ENCODE measurements around the gene SLC7A4. TPM values are rescaled to one million over a fixed set of nuclear protein-coding genes. Genes with fewer than 3 reads are reported as not detected.
A peak's percentile ranks its signal among the peaks of the same experiment; 100 is the strongest.

The SLC7A4 gene
- total RNA-seq, 1 experiment from 2014 or later = not detected

GRCh38 chr22:21014726-21015465 lies 17.5 kb downstream of the SLC7A4 start, which contains the start of gene P2RX6:
Gene P2RX6 (plus strand): TSS chr22:21015165. CDS start chr22:21015175, 10 bp downstream.
- Histone ChIP-seq H3K27ac (ENCODE audit: low read depth, low read length) (peak within 1 kb of the TSS; percentile 46; the same call in 1 of the 2 replicates), H3K36me3 (ENCODE audit: control insufficient read depth in 1 of 2, insufficient read depth in 2 of 2, low read length in 2 of 2) (no peaks in the 10 kb centered on the region), H3K4me1 (ENCODE audit: control insufficient read depth in 1 of 2, insufficient read depth in 2 of 2, low read length in 2 of 2) (peaks cover 15 to 20% of the 10 kb centered on the region in 2 experiments), H2AFZ (ENCODE audit: low read depth, low read length, poor library complexity, severe bottlenecking) (peak within 1 kb of the TSS; percentile 31), H3K9ac (ENCODE audit: low read length) (peak within 1 kb of the TSS; percentile 42), H3K9me2 (ENCODE audit: insufficient read depth) (no peaks in the 10 kb centered on the region), H3K4me3 (replicated peaks in 1 of 2; ENCODE audit: low read depth in 1 of 2, low read length in 2 of 2) (peak within 1 kb of the TSS; percentile 38 to 54), H3K79me2 (ENCODE audit: insufficient read depth, low read length) (no peaks in the 10 kb centered on the region), H3K9me3 (ENCODE audit: control insufficient read depth in 1 of 2, insufficient read depth in 1 of 2, low read depth in 1 of 2, low read length in 2 of 2) (no peaks in the 10 kb centered on the region), H3K27me3 (ENCODE audit: insufficient read depth, low read length) (no peaks in the 10 kb centered on the region), H3K4me2 (ENCODE audit: low read length) (peak within 1 kb of the TSS; percentile 82), H4K20me1 (ENCODE audit: insufficient read depth) (no peaks in the 10 kb centered on the region)
- no TSS peak for BruUV-seq (replicated peaks)
- ChIA-PET RAD21 (ENCODE audit: low non-redundant PET in 1 of 2, low total read pairs in 2 of 2, uncharacterized antibody in 2 of 2, unreplicated experiment in 2 of 2) (no interaction called here), CTCF (no interaction called here), POLR2A (interaction anchor here (1.2 kb wide), 1 partner anchor 13 kb away, joined by 3 read pairs; the partner anchor contains the start of gene THAP7)
- intact Hi-C loops (cut with micrococcal nuclease) = no loop called here
- no peak for TF ChIP-seq CEBPB (IDR thresholded peaks at IDR 0.05; ENCODE audit: low read depth)
- TF ChIP-seq POLR2A (IDR thresholded peaks at IDR 0.05; ENCODE audit: borderline replicate concordance, extremely low read depth, insufficient read depth, insufficient read length) = no peak
- TF ChIP-seq FOSL1 (IDR thresholded peaks at IDR 0.05; ENCODE audit: low read depth) = no peak
- no peak for TF ChIP-seq CTCF (IDR thresholded peaks at IDR 0.05 in 2 of 3, conservative IDR thresholded peaks at IDR 0.05 in 1 of 3; ENCODE audit: borderline replicate concordance in 1 of 3, insufficient read depth in 1 of 3, low read depth in 2 of 3, low read length in 2 of 3)
- TF ChIP-seq SRF (IDR thresholded peaks at IDR 0.05; ENCODE audit: low read depth) = no peak
- TF ChIP-seq RAD21 (IDR thresholded peaks at IDR 0.05; ENCODE audit: low read depth) = no peak
- TF ChIP-seq EZH2 (IDR thresholded peaks at IDR 0.05) = no peak
- TF ChIP-seq SIN3A (IDR thresholded peaks at IDR 0.05; ENCODE audit: low read depth) = no peak
- TF ChIP-seq SP1 (IDR thresholded peaks at IDR 0.05; ENCODE audit: low read depth) = no peak
- TF ChIP-seq YY1 (IDR thresholded peaks at IDR 0.05; ENCODE audit: extremely low read depth, insufficient replicate concordance, low read depth, low read length) = no peak
- no peak for TF ChIP-seq JUND (IDR thresholded peaks at IDR 0.05)
- no peak for TF ChIP-seq ZBTB33 (IDR thresholded peaks at IDR 0.05; ENCODE audit: extremely low read depth, insufficient replicate concordance, low read length)
- no peak for TF ChIP-seq MAX (IDR thresholded peaks at IDR 0.05)
- no peak for TF ChIP-seq ATF3 (IDR thresholded peaks at IDR 0.05)
- no peak for TF ChIP-seq ZNF274 (IDR thresholded peaks at IDR 0.05; ENCODE audit: low read depth, low read length)
- TF ChIP-seq ELF1 (IDR thresholded peaks at IDR 0.05; ENCODE audit: borderline replicate concordance, low read depth) = no peak
- no peak for TF ChIP-seq POLR2AphosphoS5 (IDR thresholded peaks at IDR 0.05; ENCODE audit: low read depth, low read length)
- TF ChIP-seq EGR1 (IDR thresholded peaks at IDR 0.05; ENCODE audit: low read depth) = no peak
- no peak for TF ChIP-seq TCF7L2 (IDR thresholded peaks at IDR 0.05; ENCODE audit: borderline replicate concordance, extremely low read depth, insufficient read depth, insufficient read length)
- DNase-seq (ENCODE audit: low read depth, low spot score) (no peak), ATAC-seq (no peak)
